NT2/D1 (cell line): ENCODE results near the gene MYL4.

ENCODE experiments used
- SUZ12 ChIP-seq: IDR thresholded peaks from 2 replicates; pipeline ENCODE4 v1.6.1; 2011; ENCODE audit not compliant: insufficient read length, insufficient read depth; ENCODE audit errors: extremely low read depth
- YY1 ChIP-seq: IDR thresholded peaks from 2 replicates; pipeline ENCODE4 v1.6.1; 2011; ENCODE audit not compliant: insufficient read length, insufficient read depth
- ZNF274 ChIP-seq: IDR thresholded peaks from 2 replicates; pipeline ENCODE4 v1.6.1; 2011; ENCODE audit warnings: mild to moderate bottlenecking, low read depth, low read length

DNA sequence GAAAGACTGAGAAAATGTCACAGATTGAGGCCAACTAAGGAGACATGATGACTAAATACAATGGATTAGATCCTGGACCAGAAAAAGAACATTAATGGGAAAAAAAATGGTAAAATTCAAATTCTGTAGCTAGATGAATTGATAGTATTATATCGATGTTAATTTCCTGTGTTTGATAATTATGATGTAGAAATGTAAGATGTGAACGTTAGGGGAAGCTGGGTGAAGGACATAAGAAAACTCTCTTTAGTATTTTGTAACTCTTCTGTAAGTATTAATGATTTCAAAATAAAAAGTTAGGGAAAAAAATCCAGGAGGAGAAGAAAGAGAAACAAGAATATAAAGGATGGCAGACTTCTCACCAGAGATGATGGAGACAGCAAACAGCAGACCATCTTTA is 41.7 kb downstream of the MYL4 start:
- no peak for TF ChIP-seq ZNF274
- TF ChIP-seq YY1, result no peak
- TF ChIP-seq SUZ12, result no peak
